LNCAP (cell line): ENCODE data around the gene SIM1.

Source experiments
- TF ChIP-seq, protein P1 (sequence below): fragments of 450-650 bp; IDR thresholded peaks from 2 replicates; pipeline ENCODE4 v1.5.1; 2017; ENCODE audit warnings: mild to moderate bottlenecking

The SIM1 gene

DNA sequence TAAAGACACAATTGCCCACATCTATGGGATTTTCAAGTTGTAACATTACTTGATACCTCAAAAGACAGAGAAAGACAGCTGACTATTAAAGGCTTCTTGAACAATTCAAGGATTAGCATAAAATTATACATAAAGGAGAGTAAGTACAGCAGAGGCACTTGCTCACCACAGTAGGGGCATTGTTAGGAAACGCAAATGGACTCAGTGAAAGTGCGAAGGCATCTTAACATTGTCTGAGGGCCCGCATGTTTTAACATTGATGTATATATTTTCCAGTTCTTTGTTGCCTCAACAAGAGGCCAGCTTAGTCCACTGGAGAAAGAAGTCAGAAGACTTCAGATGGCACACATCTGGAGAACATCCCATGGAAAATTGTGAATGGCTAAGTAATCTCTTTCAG, 115.4 kb downstream of the SIM1 start:
- TF ChIP-seq, protein P1, sequence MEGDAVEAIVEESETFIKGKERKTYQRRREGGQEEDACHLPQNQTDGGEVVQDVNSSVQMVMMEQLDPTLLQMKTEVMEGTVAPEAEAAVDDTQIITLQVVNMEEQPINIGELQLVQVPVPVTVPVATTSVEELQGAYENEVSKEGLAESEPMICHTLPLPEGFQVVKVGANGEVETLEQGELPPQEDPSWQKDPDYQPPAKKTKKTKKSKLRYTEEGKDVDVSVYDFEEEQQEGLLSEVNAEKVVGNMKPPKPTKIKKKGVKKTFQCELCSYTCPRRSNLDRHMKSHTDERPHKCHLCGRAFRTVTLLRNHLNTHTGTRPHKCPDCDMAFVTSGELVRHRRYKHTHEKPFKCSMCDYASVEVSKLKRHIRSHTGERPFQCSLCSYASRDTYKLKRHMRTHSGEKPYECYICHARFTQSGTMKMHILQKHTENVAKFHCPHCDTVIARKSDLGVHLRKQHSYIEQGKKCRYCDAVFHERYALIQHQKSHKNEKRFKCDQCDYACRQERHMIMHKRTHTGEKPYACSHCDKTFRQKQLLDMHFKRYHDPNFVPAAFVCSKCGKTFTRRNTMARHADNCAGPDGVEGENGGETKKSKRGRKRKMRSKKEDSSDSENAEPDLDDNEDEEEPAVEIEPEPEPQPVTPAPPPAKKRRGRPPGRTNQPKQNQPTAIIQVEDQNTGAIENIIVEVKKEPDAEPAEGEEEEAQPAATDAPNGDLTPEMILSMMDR: no peak

DNA sequence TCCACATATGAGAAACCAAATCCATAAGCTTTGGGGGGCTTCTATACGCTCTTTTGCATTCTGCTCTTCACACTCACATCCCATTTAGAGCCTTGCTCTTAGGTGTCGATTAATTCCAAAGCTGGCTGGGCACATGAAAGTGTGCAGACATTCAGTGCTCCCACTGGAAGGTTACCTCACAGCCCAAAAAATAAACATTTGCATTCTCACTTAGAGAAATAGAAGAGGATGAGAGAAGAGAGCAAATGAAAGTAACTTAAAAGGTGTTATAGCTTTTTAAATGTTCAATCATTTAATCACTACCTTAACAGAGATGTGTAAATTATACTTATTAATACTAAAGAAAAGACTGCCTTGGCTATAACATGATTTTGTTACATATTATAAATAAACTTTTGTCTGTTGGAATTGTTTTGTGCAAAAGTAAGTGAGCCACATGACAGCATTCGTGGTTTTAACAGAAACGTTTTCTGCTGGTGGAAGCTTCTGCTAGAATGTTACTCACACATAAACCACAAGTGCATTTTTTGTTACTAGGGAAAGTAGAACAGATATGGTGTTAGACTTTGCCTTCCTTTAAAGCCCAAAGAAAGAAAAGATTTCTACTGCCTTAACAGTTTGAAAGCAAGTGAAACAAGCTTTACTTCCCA, 116.7 kb downstream of the SIM1 start:
- TF ChIP-seq, protein P1: no peak

DNA sequence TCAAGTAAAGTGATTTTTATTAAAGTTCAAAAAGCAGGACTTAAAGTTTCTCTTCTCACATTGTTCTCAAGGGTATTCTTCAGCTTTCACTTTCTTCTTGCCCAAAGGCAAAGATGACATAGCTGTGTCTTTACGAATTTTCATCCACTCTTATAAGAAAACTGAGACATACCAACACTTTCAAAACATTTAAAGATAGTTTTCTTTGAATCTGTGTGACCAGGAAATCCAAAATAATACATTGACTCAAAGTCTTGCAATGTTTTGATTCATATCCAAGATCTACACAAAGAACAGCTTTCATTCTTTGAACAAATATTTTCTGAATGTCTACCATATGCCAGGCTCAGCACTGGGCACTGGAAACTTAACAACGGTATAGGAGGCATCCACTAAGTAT, 117.9 kb downstream of the SIM1 start:
- TF ChIP-seq, protein P1: no peak

DNA sequence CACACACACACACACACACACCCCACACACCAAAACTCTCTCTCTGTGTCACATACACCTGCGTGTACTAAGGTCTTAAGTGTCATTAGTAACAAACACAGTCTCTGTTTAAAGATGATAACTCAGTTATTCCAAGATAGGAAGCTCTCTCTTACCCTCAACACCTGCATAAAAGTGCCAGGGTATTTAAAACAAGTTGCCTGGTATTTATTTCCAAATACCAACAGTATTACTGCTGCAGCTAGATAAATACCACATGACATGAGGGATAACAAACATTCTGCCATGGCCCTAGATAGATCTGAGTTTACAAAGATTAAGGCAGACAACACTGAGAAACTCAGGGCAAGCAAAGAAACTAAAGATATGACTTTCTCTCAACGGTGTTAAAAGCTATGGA, 118.5 kb downstream of the SIM1 start:
- TF ChIP-seq, protein P1: no peak

DNA sequence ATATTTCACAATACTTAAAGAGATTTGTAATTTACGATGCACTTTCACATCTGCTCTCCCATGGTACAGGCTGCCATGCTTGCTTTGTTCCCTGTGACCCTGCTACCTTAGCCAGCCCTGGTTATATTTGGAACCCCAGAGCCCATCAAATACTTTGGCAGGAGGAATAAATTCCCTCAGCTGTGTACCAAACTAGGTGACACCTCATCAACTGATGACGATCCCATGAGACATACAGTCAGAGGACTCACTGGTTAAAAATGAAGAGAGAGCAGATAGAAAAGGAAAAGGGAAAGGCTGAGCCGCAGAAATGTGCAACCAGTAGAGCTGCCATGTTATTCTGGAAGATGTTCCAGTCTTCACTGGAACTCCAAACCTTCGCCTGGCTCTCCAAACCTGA, 120.0 kb downstream of the SIM1 start:
- TF ChIP-seq, protein P1: no peak

DNA sequence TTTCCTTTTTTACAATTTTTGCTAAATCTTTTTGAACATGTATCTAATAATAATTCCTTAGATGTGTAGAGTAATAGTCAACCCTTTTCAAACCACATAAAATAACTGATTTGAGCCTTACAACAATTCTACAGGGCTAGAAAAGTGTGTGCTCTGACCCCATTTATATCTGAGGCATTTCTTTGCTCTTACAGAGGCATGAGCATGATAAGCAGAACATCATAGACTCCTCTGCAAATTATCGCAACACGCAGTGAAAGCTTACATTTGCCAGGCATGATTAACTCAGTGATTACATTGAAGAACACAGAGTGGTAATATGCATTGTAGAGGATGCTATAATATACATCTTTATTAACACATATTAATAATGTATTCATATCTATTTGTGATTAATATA, 120.4 kb downstream of the SIM1 start:
- TF ChIP-seq, protein P1: no peak

DNA sequence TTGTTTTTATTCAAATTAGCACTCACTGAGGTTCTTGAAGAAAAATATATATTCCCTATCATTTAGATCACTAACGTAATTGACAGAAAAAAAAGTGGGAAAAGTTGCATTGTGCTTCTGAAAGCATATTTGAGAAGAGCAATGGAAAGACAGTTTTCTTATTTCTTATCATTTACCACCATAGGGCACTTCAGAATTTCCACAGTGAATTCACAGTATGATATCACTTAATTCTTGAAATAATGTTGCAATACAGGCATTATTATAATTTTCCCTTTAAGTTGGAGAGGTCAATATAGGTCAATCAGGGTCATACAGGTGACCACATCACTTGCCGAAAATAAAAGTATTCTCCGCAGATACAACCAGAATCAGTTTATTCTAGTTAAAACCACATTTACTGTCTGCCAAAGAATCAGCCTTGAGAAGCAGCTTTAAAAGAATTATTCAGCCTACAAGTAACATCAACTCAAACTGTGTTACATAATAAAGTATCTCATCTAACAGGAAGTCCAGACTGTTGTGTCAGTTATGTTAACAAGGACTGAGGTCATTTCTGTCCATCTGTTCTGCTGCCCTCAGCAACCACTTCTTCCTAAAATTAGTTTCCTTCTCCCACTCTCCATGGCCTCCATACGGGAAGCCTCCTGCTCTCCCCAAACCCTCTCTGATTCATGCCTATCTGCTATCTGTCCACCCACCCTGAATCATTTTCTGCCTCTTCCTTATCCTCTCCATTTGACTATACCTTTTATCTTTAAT, 121.2 kb downstream of the SIM1 start:
- TF ChIP-seq, protein P1: no peak
